H1 (cell line): Measurements from ENCODE around the gene PRKAR1B. TPM values are rescaled to one million over a fixed set of nuclear protein-coding genes. Genes with fewer than 3 reads are reported as not detected.

Experiments
- CTCF ChIA-PET: fragments of 300-600 bp; sonication (Branson Sonifier 250); formaldehyde crosslinking; loops from one replicate; lab custom pipeline; 2021; ENCODE audit not compliant: partially characterized antibody; lab: Charles Lee
- POLR2A ChIA-PET: fragments of 300-600 bp; sonication (Branson Sonifier 250); formaldehyde crosslinking; loops from one replicate; lab custom pipeline; 2021; ENCODE audit warnings: inconsistent platforms; ENCODE audit not compliant: partially characterized antibody; lab: Charles Lee
- DNase-seq, 2 experiments: peaks; one replicate each; pipeline versions ENCODE4 v3.0.0 to v3.0.0-alpha.2; 2010 to 2022; ENCODE audit warnings: low spot score in 2 of 2, low read depth in 1 of 2, mixed read lengths in 1 of 2
- FAIRE-seq: peaks from 2 replicates; lab custom pipeline; 2011; peaks lifted over from hg19 to GRCh38; lab: Jason Lieb, UNC
- H2AFZ ChIP-seq: 2 replicates; pipeline ENCODE4 v1.8.1; 2012; ENCODE audit warnings: low read length, inconsistent platforms
- H2AK5ac ChIP-seq: 2 replicates; pipeline ENCODE4 v1.6.1; 2013; ENCODE audit warnings: low read depth, low read length
- H2BK120ac ChIP-seq: replicated peaks from 2 replicates; pipeline ENCODE3; 2013; ENCODE audit warnings: low read depth, low read length, inconsistent platforms
- H2BK12ac ChIP-seq: 2 replicates; pipeline ENCODE4 v1.6.1; 2013; ENCODE audit warnings: low read depth, low read length
- H2BK15ac ChIP-seq: 2 replicates; pipeline ENCODE4 v1.6.1; 2013; ENCODE audit warnings: low read length
- H2BK20ac ChIP-seq: 2 replicates; pipeline ENCODE4 v1.6.1; 2013; ENCODE audit warnings: low read length
- H2BK5ac ChIP-seq: 2 replicates; pipeline ENCODE4 v1.6.1; 2013; ENCODE audit warnings: low read depth, low read length
- H3K14ac ChIP-seq: 2 replicates; pipeline ENCODE4 v1.6.1; 2013; ENCODE audit warnings: inconsistent platforms; ENCODE audit not compliant: insufficient read length
- H3K18ac ChIP-seq: 2 replicates; pipeline ENCODE4 v1.6.1; 2013; ENCODE audit warnings: low read length; ENCODE audit errors: extremely low read depth
- H3K23ac ChIP-seq: 2 replicates; pipeline ENCODE4 v1.6.1; 2013; ENCODE audit warnings: inconsistent platforms; ENCODE audit not compliant: insufficient read length
- H3K23me2 ChIP-seq: 2 replicates; pipeline ENCODE4 v1.6.1; 2013; ENCODE audit warnings: low read depth, low read length
- H3K27ac ChIP-seq: 2 replicates; pipeline ENCODE4 v1.6.1; 2011; ENCODE audit warnings: low read depth, low read length, inconsistent platforms
- H3K27me3 ChIP-seq, 4 experiments: replicated peaks in 1 of 4; 1 replicate in 1 of 4; 2 replicates in 3 of 4; pipeline versions ENCODE4 v1.6.1 to v1.8.1; 2011 to 2013; ENCODE audit warnings: low read length in 3 of 4, mild to moderate bottlenecking in 3 of 4, inconsistent platforms in 2 of 4, mixed read lengths in 2 of 4, moderate library complexity in 1 of 4; ENCODE audit not compliant: control insufficient read depth in 3 of 4, insufficient read depth in 3 of 4; ENCODE audit errors: extremely low read depth in 1 of 4
- H3K36me3 ChIP-seq, 4 experiments: 2 replicates each; pipeline versions ENCODE4 v1.6.1 to v1.8.1; 2011 to 2013; ENCODE audit warnings: mild to moderate bottlenecking in 4 of 4, low read length in 3 of 4, moderate library complexity in 2 of 4, control low read depth in 1 of 4, inconsistent platforms in 1 of 4; ENCODE audit not compliant: insufficient read depth in 4 of 4, control insufficient read depth in 2 of 4
- H3K4ac ChIP-seq: replicated peaks from 2 replicates; pipeline ENCODE3; 2013; ENCODE audit warnings: low read length, low read depth, mixed read lengths, inconsistent platforms; ENCODE audit not compliant: insufficient read length
- H3K4me1 ChIP-seq, 4 experiments: replicated peaks in 1 of 4; 1 replicate in 1 of 4; 2 replicates in 3 of 4; pipeline versions ENCODE4 v1.6.1 to v1.8.1; 2011 to 2013; ENCODE audit warnings: low read length in 3 of 4, inconsistent platforms in 2 of 4, mixed read lengths in 1 of 4; ENCODE audit not compliant: insufficient read depth in 4 of 4, control insufficient read depth in 3 of 4
- H3K4me2 ChIP-seq, 2 experiments: 2 replicates each; pipeline versions ENCODE4 v1.6.1 to v1.8.1; 2011 to 2013; ENCODE audit warnings: low read depth in 2 of 2, low read length in 2 of 2, control low read depth in 1 of 2, inconsistent platforms in 1 of 2, mild to moderate bottlenecking in 1 of 2; ENCODE audit not compliant: insufficient read depth in 1 of 2
- H3K4me3 ChIP-seq, 4 experiments: fragments of 200-600, 300-600 bp in 1 of 4; sonication (generic), shearing (Covaris generic), sonication (Bioruptor Twin) in 1 of 4; 2 replicates each; pipeline versions ENCODE4 v1.5.1 to v1.8.1; 2011 to 2016; ENCODE audit warnings: low read length in 4 of 4, low read depth in 3 of 4, control low read depth in 2 of 4, inconsistent platforms in 2 of 4, mild to moderate bottlenecking in 2 of 4, mixed read lengths in 1 of 4, moderate library complexity in 1 of 4; ENCODE audit not compliant: insufficient read depth in 2 of 4; ENCODE audit errors: extremely low read depth in 1 of 4
- H3K56ac ChIP-seq: replicated peaks from 2 replicates; pipeline ENCODE3; 2013; ENCODE audit warnings: low read depth, mild to moderate bottlenecking, mixed read lengths, low read length, inconsistent platforms; ENCODE audit not compliant: insufficient read length
- H3K79me1 ChIP-seq: 2 replicates; pipeline ENCODE4 v1.6.1; 2013; ENCODE audit warnings: low read depth, low read length, control low read depth
- H3K79me2 ChIP-seq, 2 experiments: 2 replicates each; pipeline versions ENCODE4 v1.6.1 to v1.8.1; 2012 to 2013; ENCODE audit warnings: low read length in 2 of 2, mild to moderate bottlenecking in 2 of 2, inconsistent platforms in 1 of 2; ENCODE audit not compliant: insufficient read depth in 2 of 2, control insufficient read depth in 1 of 2
- H3K9ac ChIP-seq, 4 experiments: replicated peaks in 1 of 4; 1 replicate in 1 of 4; 2 replicates in 3 of 4; pipeline versions ENCODE4 v1.6.1 to v1.8.1; 2011 to 2013; ENCODE audit warnings: low read depth in 3 of 4, low read length in 3 of 4, control low read depth in 2 of 4, mild to moderate bottlenecking in 2 of 4, moderate library complexity in 2 of 4, inconsistent platforms in 1 of 4; ENCODE audit errors: extremely low read depth in 1 of 4
- H3K9me3 ChIP-seq, 2 experiments: 2 replicates each; pipeline versions ENCODE4 v1.6.1 to v1.8.1; 2012 to 2013; ENCODE audit warnings: mild to moderate bottlenecking in 2 of 2, moderate library complexity in 2 of 2, control low read depth in 1 of 2, inconsistent platforms in 1 of 2, low read depth in 1 of 2, low read length in 1 of 2, mixed read lengths in 1 of 2; ENCODE audit not compliant: insufficient read depth in 2 of 2
- H4K20me1 ChIP-seq, 2 experiments: replicated peaks in 1 of 2; 2 replicates each; pipeline versions ENCODE3 to v1.8.1; 2011 to 2013; ENCODE audit warnings: inconsistent platforms in 2 of 2, low read length in 2 of 2, mild to moderate bottlenecking in 1 of 2; ENCODE audit not compliant: insufficient read depth in 2 of 2, control insufficient read depth in 1 of 2
- H4K5ac ChIP-seq: 2 replicates; pipeline ENCODE4 v1.6.1; 2013; ENCODE audit warnings: low read length, low read depth, mixed read lengths, inconsistent platforms; ENCODE audit not compliant: insufficient read length
- H4K8ac ChIP-seq: 2 replicates; pipeline ENCODE4 v1.8.0; 2013; ENCODE audit warnings: mild to moderate bottlenecking, moderate library complexity, low read length, inconsistent platforms; ENCODE audit not compliant: insufficient read depth; ENCODE audit errors: extremely low read depth
- H4K91ac ChIP-seq: replicated peaks from 2 replicates; pipeline ENCODE3; 2013; ENCODE audit warnings: low read length, mixed read lengths, inconsistent platforms; ENCODE audit not compliant: insufficient read length
- CHD2 ChIP-seq: IDR thresholded peaks from 2 replicates; pipeline ENCODE4 v1.6.1; 2012; ENCODE audit warnings: low read length, improper control_type of control experiment
- KDM1A ChIP-seq: fragments of 200-600, 300-600 bp; sonication (generic); IDR thresholded peaks from 2 replicates; pipeline ENCODE4 v1.7.1; 2016; ENCODE audit warnings: mild to moderate bottlenecking, low read length, borderline replicate concordance
- SAP30 ChIP-seq: fragments of 300-600 bp; sonication (generic); IDR thresholded peaks from 2 replicates; pipeline ENCODE4 v1.7.1; 2012; ENCODE audit warnings: low read length, moderate library complexity, mild to moderate bottlenecking, inconsistent platforms; ENCODE audit not compliant: insufficient read depth, insufficient replicate concordance
- SIN3A ChIP-seq, 2 experiments: IDR thresholded peaks in 1 of 2; conservative IDR thresholded peaks in 1 of 2; 2 replicates each; pipeline ENCODE4 v1.6.1; 2011 to 2012; ENCODE audit warnings: low read length in 2 of 2, improper control_type of control experiment in 1 of 2, low read depth in 1 of 2, mild to moderate bottlenecking in 1 of 2
- WGBS, 2 experiments: shearing (Covaris generic) in 1 of 2; methylation state at CpG; one replicate each; pipeline versions ENCODE4 v1.1.6 to v1.1.7; 2013 to 2015; ENCODE audit warnings: low lambda C conversion rate in 2 of 2, mixed read lengths in 2 of 2, inconsistent platforms in 1 of 2, low coverage in 1 of 2, missing lambda C conversion rate in 1 of 2; ENCODE audit not compliant: insufficient replicate concordance in 2 of 2, insufficient coverage in 1 of 2, insufficient read length in 1 of 2; ENCODE audit errors: extremely low coverage in 1 of 2, missing lambda C conversion rate in 1 of 2; 5-methylcytosine and 5-hydroxymethylcytosine counted together
- polyA plus RNA-seq, 7 experiments: library from polyadenylated mRNA; depleted of rRNA in 3 of 7; stranded (reverse) in 5 of 7; unstranded in 2 of 7; fragments of >200 nt in 5 of 7; fragments of 200-250 nt in 2 of 7; gene quantifications; 1 replicate in 5 of 7; 2 replicates in 1 of 7; 4 replicates in 1 of 7; pipeline versions ENCODE4 v1.2.1 to v1.2.3, GENCODE V29; 2011 to 2013; ENCODE audit warnings: missing spikeins in 2 of 7, mixed read lengths in 2 of 7
- total RNA-seq: library from RNA; stranded (reverse); fragmentation: NEBNext Ultra II Directional; extraction: Animal tissue kit (Norgen Biotek cat#: 25700); gene quantifications from 2 replicates; pipeline ENCODE4 v1.2.1, GENCODE V29; 2021

Gene PRKAR1B
- total and polyA plus RNA-seq, 2 of the 8 experiments (the other 6 are each of a cell fraction or from before 2014, with no cell fraction given), result 12.3 to 55.7 TPM

- Histone ChIP-seq H3K27me3 (no peaks in the 10 kb centered on the region), H4K20me1 (peaks cover 0 to 2% of the 10 kb centered on the region in 2 experiments), H4K5ac (no peak overlapping the region), H3K14ac (no peak overlapping the region), H2AFZ (no peak overlapping the region), H2BK20ac (no peak overlapping the region), H4K91ac (no peak overlapping the region), H2AK5ac (no peak overlapping the region), H3K4me2 (no peak overlapping the region), H3K36me3 (peaks cover 0 to 8% (median 3%) of the 10 kb centered on the region in 4 experiments; a peak in 4 of 8 replicates), H3K27ac (no peak overlapping the region), H2BK120ac (no peak overlapping the region), H3K4me1 (no peaks in the 10 kb centered on the region), H3K23ac (no peak overlapping the region), H3K4ac (no peak overlapping the region), H3K79me1 (no peaks in the 10 kb centered on the region), H2BK5ac (no peak overlapping the region), H3K18ac (no peak overlapping the region), H2BK15ac (no peak overlapping the region), H3K79me2 (no peaks in the 10 kb centered on the region), H3K9ac (no peak overlapping the region), H2BK12ac (no peak overlapping the region), H3K56ac (no peak overlapping the region), H3K4me3 (no peak overlapping the region), H4K8ac (no peak overlapping the region; the same call in 1 of the 2 replicates), H3K23me2 (peaks cover 4% of the 10 kb centered on the region; the same call in 1 of the 2 replicates), H3K9me3 (no peaks in the 10 kb centered on the region)
- DNase-seq, result no peak
- FAIRE-seq, result no peak
- WGBS, 2 experiments, result 90% methylated on average over 8 of the region's 10 CpGs; no CpG with 5 or more reads in 1 of the 2 experiments
- POLR2A ChIA-PET, result no interaction called here
- no peak for TF ChIP-seq SAP30
- 0 out of 2 replicates have a peak, but pooled peaks have one; percentile 13 for TF ChIP-seq KDM1A
- TF ChIP-seq SIN3A (conservative IDR thresholded peaks at IDR 0.05 in 1 of 2, IDR thresholded peaks at IDR 0.05 in 1 of 2; ENCODE audit: low read depth in 1 of 2, low read length in 2 of 2), result no peak
- no peak for TF ChIP-seq CHD2
- CTCF ChIA-PET, result interaction anchor here (0.5 to 1.2 kb wide), 5 partner anchors 64 to 1868 kb away, joined by 3 to 4 read pairs (median 3); no protein-coding TSS in a partner anchor
Measured at GRCh38 chr7:595621-596010, 131.5 kb downstream of the PRKAR1B start.
